GM21381 (cell line): ENCODE measurements around the gene SPATA6L.
A peak's percentile ranks its signal among the peaks of the same experiment; 100 is the strongest.

Source experiments
- ATAC-seq: cut with Tn5 transposase; IDR thresholded peaks from one replicate; pipeline ENCODE4 v1.9.1; 2021; ENCODE audit warnings: mild to moderate bottlenecking, moderate library complexity; ENCODE audit not compliant: unreplicated experiment

The SPATA6L gene, protein sequence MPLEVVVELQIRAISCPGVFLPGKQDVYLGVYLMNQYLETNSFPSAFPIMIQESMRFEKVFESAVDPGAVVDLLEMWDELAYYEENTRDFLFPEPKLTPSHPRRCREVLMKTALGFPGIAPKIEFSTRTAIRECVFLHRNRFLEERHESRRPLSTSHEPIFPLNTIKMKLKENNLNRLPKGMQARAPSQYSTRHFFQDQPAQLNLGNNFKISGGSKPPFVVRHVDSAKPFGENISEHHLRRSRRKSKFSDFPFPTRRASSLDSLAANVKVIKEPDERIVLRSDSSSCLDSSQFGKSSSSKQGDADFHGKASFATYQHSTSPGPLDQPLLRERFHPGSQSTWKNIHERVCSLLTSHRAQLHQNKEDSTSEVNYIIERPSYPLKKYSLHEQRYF

DNA sequence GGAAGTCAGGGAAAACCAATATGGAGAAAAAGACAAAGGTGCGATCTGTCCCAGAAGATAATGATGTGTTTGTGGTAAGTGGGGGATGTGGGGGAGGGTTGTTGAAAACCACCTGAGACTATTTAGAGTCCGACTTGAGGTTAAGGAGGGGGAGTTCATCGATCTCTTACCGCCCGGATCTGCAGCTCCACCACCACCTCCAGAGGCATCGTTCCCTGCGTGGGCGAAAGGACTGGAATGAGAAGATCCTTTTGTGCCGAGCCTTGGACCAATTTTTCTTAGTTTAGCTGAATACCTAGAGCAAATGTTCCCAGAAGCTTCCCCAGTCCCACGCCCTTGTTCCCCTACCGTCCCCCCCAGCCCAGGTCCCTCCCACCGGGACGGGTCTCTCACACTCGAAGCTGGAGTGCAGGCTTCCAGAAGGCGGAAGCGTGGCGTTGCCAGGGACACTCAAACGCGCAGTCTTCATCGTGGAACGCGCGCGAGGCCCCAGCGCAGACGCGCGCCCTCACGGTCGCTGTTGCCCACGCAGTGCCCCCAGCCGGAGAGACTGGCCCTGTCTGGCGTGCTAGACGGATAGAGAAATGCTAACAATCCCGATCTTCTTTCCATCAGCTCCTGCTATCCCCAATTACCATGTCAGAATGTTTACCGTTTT lies at the start of gene SPATA6L:
Gene SPATA6L (minus strand): TSS at position 439 of the 658 bp plus-strand sequence. CDS start 230 bp downstream, at position 209.
- ATAC-seq = peak; percentile 36

DNA sequence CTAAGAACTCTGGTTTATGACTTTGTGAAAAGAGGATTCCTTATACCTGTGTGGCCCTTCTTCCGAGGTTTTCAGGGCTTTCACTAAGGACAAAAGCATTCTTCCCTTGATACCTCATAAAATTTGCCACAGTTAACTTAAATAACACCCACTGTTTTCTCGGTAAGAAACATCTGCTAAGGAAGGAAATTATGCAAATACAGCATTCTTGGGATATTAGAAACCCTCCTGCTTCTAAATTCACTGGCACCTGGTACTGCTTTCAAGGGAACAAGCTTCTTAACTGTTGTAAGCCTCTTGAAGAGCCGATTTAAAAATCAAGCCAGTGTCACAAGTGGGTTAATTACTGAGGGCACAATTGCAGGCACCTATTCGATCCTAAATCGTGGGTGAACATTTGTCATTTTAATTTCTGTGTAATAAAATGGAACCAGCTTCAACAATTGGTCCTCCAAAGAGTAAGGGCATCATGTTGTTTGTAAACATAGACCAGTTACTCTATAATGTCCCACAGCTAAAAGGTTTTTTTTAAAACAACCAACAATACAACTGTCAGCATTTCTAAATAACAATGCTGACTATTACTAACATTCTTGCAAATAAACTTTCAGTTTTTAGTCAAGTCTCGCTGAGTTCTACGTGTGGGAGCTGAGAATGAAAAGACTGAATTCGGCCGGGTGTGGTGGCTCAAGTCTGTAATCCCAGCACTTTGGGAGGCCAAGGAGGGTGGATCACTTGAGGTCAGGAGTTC lies 48.2 kb upstream of the SPATA6L start:
- no peak for ATAC-seq

DNA sequence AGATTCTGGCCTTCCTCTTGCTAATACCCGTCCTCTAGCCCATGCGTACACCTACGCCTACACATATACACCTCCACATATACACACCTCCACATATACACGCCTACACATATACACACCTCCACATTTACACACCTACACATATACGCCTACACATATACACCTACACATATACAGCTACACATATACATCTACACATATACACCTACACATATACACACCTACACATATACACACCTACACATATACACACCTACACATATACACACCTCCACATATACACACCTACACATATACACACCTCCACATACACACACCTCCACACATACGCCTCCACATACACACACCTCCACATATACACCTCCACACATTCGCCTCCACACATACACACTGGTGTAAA lies 47.6 kb upstream of the SPATA6L start:
- ATAC-seq = no peak

GRCh38 chr9:4709380-4709779 lies 43.1 kb upstream of the SPATA6L start:
- ATAC-seq = no peak

DNA sequence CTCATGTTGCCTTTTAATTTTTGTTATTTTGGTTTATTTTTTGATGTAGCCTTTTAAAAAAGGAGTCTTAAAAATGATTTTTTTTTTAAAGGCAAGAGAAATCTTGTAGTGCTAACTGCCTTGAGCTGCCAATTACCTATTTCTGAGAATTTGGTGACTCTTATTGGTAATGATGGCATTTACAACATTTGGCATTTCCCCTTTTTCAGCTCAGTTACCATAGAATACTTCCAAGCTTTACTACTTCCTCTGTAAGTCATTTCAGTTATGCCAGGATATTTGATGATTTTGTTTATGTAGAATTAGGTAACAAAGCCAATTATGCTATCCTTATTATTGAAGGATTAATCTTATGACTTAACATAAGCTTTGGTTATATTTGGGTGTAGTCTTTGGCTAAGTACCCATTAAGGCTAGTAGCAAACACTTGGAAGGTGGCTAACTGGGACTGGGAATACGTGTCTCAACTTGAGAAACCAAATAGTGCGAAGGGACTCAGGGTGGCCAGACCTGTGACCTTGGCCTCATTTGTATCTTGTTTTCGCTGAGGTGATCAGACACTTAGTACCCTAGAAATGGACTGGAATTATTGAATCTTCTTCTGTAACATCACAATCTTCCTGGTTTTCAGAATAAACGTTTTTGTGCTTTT lies 40.8 kb upstream of the SPATA6L start:
- ATAC-seq = no peak

DNA sequence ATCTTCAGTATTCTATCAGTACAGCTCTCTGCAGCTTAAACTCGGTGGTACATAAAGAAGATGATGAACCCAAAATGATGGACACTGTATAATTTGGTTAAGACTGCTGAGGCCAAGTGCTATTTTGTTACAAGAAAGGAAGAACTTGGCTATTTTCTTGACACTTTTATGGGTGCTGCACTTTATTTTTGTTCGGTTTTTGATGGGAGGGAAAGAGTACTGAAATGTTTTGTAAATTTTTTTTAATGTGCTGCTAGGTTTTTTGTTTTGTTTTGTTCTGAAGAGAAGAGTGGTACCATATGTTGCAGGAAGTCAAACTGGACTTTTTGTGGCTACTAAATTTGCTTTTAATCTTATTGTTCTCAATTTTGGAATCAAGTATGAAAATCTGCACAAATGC lies 39.7 kb upstream of the SPATA6L start:
- no peak for ATAC-seq

DNA sequence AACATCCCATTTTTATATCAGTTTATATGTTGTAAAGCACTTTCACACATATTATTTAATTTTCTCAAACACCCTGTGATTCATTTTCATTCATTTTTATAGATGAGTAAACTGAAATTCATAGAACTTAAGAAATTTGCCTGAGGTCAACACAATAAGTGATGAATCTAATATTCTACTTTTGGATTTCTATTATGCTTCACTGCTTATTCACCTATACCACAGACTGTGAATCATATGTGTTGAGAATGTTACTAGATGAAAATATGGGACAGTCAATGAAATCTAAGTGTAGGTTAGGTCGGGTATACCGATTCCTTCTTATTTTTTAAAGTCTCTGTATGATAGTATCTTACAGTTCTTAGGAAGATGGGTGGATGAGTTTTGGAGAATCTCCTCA lies 37.8 kb upstream of the SPATA6L start:
- no peak for ATAC-seq

DNA sequence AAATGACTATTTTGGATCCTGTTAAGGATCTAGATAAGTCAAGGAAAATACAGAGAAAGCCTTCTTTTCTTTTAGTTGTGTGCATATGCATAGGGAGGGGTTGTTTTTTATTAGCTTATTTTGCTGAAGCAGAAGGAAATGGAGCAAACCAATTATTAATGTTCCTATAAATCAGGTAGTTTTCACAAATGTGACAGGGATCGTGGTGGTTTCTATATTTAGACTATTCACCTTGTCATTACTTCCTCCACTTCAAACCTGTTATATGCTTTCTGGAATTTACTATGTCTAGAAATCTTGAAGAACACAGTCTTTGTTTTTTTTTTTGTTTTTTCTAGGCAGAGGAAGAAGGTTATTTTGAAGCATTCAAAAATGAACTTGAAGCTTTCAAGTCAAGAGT lies 35.2 kb upstream of the SPATA6L start:
- ATAC-seq = no peak

GRCh38 chr9:4700932-4701331 lies 34.7 kb upstream of the SPATA6L start:
- no peak for ATAC-seq

DNA sequence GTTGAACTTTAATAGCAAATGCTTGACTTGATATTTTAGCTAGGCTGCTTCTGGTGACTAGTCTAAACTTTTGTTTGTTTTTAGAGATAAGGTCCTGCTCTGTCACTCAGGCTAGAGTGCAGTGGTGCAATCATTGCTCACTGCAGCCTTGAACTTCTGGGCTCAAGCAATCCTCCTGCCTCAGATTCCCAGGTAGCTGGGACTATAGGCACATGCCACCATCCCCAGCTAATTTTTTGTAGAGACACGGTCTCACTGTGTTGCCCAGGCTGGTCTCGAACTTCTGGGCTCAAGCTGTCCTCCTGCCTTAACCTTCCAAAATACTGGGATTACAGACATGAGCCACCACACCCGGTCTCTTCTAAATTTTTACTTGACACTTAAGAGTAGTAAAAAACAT lies 33.8 kb upstream of the SPATA6L start:
- no peak for ATAC-seq

GRCh38 chr9:4691795-4692194 lies 25.5 kb upstream of the SPATA6L start:
- ATAC-seq = no peak

DNA sequence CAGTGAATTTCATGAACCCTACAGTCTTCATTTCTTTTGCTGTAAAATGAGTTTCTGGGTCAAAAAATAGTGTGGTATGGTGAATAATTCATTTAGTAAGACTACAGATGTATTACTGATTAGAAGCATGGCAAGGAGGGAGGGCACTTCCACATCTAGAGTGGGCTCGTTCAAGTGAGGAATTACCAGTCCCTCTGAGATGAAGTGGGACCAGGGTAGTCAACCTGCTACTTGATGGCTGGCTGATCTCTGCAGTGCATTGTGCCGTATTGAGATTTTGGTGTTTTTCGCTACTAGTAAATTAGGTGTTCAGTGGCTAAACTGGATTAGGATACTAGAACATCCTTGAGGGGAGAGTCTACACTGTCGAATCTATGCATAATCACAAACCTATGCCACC lies 23.9 kb upstream of the SPATA6L start:
- peak; percentile 56 for ATAC-seq

DNA sequence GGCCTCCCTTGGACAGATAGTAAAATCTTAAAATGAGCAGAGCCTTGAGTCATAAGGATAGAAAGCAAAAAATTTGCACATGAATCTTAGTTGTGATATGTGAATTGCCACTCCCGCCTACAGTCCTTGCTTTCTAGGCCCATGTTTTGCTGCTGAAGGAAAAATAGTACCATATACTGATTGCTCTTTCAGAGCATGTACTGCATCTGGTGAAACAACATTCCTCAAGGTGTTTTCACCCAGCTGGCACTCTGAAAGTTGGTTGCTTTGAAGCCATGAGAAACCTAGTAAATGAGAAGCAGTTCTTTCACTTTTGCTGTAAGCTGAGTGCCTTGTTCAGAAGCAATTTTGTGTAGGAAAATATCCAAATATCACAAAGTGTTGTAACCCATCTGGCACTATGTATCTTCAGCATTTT lies 23.4 kb upstream of the SPATA6L start:
- peak; percentile 68 for ATAC-seq

DNA sequence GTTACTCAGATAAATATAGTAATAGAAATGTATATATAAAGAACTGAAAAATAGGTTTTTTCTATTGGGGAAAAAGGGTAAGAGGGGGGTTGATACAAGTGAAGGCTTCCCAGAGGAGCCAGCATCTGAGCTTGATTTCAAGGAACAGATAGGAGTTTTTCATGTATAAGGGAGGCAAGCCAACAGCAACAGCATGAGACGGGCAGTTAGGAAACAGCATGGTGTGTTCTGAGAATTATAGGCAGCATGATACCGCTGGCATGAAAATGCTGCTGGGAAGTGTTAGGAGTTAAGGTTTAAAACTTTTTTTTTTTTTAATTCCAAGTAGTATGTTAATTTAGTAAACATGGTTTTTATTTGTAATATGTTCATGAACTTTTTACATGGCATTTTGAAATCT lies 22.7 kb upstream of the SPATA6L start:
- ATAC-seq = no peak

- no peak for ATAC-seq
These were observed 20.3 kb upstream of the SPATA6L start for GRCh38 chr9:4686584-4686983.

DNA sequence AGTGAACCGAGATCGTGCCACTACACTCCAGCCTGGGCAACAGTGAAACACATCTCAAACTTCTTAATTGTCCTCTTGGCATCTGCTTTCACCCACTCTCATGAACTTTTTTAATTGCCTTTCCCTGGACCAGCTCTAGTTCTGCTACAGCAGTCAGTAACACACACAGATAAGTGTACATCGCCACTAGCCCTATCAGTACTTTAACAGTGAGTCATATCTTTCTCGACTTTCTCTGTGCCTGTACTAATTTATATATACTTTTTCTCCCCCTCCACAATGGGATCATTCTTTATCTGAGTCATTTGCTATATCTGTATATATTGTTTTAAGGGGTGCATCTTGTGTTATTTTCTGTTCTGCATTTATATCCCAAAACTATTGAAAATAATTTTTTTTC lies 19.8 kb upstream of the SPATA6L start:
- no peak for ATAC-seq

GRCh38 chr9:4684820-4685219 lies 18.5 kb upstream of the SPATA6L start:
- ATAC-seq = no peak

DNA sequence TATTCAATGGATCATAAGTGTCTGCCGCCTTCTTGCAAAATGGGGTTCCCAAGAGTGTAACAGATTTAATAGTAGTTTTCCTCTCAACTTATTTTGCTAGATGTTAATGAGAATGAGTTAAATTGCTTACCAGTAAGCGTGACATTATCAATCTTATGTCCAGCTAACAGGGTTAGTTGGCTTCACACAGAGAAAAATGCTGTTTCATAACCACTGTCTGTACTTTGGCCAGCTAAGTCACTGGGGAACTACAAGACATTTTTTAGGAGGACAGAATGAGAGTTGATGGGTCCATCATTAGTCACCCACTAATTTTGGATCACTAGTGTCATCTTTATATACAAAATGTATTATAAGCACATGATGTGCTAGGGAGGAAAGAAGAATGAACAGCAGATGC lies 14.5 kb upstream of the SPATA6L start:
- ATAC-seq = no peak

DNA sequence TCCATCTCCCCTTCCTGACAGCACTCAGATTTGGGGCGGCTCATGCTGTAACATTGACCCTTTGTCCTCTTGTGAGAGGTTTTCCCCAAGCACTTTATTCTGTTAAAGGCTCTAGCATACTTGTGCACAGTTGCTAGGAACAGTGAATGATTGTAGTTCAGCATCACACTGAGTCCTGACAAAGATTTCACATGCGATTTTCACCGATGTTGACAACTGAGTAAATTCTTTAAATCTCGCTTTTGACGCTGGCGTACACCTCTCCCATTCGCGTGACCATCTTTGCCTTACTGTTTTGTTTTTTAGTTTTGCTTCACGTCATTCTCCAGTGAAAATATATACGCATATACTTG lies 13.9 kb upstream of the SPATA6L start:
- no peak for ATAC-seq

DNA sequence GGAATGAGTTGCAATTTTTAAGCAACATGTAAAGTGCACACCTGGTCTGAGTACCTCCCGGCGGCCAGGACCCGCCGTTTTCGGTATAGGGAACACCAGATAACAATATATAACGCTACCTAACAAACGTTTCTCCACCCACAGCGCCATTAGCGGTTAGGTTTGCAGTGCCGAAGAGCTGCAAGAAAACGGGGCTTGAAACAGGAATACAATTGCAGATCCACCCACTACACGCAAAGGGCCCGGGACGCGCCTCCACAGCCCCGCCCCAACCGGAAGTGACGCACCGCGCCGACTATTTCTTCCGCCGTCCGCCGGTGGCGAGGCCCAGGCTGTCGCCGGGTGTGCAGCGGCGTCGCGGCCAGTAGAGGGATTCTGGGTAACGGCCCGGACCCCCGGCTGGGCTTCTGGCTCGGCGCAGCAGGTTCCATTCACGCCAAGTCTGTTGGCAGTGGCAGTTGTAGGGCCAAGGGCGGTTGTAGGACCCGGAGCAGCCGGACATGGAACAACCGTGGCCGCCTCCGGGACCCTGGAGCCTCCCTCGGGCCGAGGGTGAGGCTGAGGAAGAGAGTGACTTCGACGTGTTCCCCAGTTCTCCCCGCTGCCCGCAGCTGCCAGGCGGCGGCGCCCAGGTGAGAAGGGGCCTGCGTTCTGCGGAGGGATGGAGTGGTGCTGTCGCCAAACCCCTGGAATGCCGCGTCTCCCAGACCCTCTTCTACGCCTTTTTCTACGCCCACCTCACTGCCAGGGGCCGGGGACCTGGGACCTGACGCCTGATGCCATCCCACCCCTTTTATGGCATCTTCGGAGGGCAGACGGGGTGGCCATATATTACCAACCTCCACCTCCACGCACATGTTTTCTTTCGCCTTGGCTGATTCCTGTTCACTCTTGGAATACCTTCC lies 13.2 kb upstream of the SPATA6L start, which contains the start of gene CDC37L1:
Gene CDC37L1 (plus strand): TSS at position 302 of the 905 bp plus-strand sequence. CDS start 199 bp downstream, at position 501.
- ATAC-seq = peak; percentile 96
